Endodermal cell (in vitro differentiated cells): Measurements from ENCODE around the gene DNTT. TPM values are rescaled to one million over a fixed set of nuclear protein-coding genes. Genes with fewer than 3 reads are reported as not detected.

ENCODE experiments used
- DNase-seq: peaks from one replicate; pipeline ENCODE4 v3.0.0-alpha.2; 2017
- H3K27ac ChIP-seq: 2 replicates; pipeline ENCODE4 v1.5.1; 2013; ENCODE audit warnings: mild to moderate bottlenecking, low read depth, low read length, moderate library complexity
- H3K27me3 ChIP-seq: 2 replicates; pipeline ENCODE4 v1.6.1; 2013; ENCODE audit warnings: mild to moderate bottlenecking, low read length, moderate library complexity; ENCODE audit not compliant: insufficient read depth, control insufficient read depth, poor library complexity, severe bottlenecking
- H3K36me3 ChIP-seq: 2 replicates; pipeline ENCODE4 v1.7.0; 2013; ENCODE audit warnings: mild to moderate bottlenecking, low read length, moderate library complexity; ENCODE audit not compliant: control insufficient read depth, insufficient read depth
- H3K4me1 ChIP-seq: one replicate; pipeline ENCODE4 v1.7.0; 2013; ENCODE audit warnings: low read length; ENCODE audit not compliant: control insufficient read depth, insufficient read depth
- H3K4me3 ChIP-seq: 2 replicates; pipeline ENCODE4 v1.5.1; 2013; ENCODE audit warnings: mild to moderate bottlenecking, low read length, moderate library complexity
- H3K9ac ChIP-seq: 2 replicates; pipeline ENCODE4 v1.6.1; 2013; ENCODE audit warnings: mild to moderate bottlenecking, low read length, moderate library complexity; ENCODE audit not compliant: poor library complexity, severe bottlenecking; ENCODE audit errors: extremely low read depth
- H3K9me3 ChIP-seq: 2 replicates; pipeline ENCODE4 v1.6.1; 2013; ENCODE audit warnings: mild to moderate bottlenecking, low read length, moderate library complexity; ENCODE audit not compliant: control insufficient read depth
- H3K27ac Mint-ChIP-seq: 2 replicates; pipeline ENCODE4 v1.8.0; 2020; ENCODE audit warnings: mixed read lengths
- H3K27me3 Mint-ChIP-seq: 2 replicates; pipeline ENCODE4 v1.8.0; 2021; ENCODE audit warnings: mild to moderate bottlenecking, mixed read lengths; ENCODE audit not compliant: insufficient read depth
- H3K36me3 Mint-ChIP-seq: 2 replicates; pipeline ENCODE4 v1.8.0; 2020; ENCODE audit warnings: low read depth, mixed read lengths
- H3K4me1 Mint-ChIP-seq: 2 replicates; pipeline ENCODE4 v1.8.0; 2020; ENCODE audit warnings: mixed read lengths
- H3K4me3 Mint-ChIP-seq: 2 replicates; pipeline ENCODE4 v1.8.0; 2020; ENCODE audit warnings: mild to moderate bottlenecking, moderate library complexity, mixed read lengths
- H3K9me3 Mint-ChIP-seq: 2 replicates; pipeline ENCODE4 v1.8.0; 2020; ENCODE audit warnings: mild to moderate bottlenecking, mixed read lengths
- CTCF ChIP-seq: fragments of 200-600 bp; sonication (generic); conservative IDR thresholded peaks from 2 replicates; pipeline ENCODE4 v1.5.0; 2021; ENCODE audit warnings: antibody characterized with exemption, mild to moderate bottlenecking
- WGBS, 2 experiments: methylation state at CpG; one replicate each; pipeline versions ENCODE4 v1.1.5 to v1.1.7; 2013; ENCODE audit warnings: missing lambda C conversion rate in 2 of 2, mixed read lengths in 1 of 2; ENCODE audit not compliant: insufficient coverage in 1 of 2, insufficient read length in 1 of 2; 5-methylcytosine and 5-hydroxymethylcytosine counted together
- total RNA-seq, 2 donors: library from RNA; stranded (reverse); fragmentation: NEBNext Ultra II Directional in 1 of 2; extraction: Animal tissue kit (Norgen Biotek cat#: 25700) in 1 of 2; gene quantifications; 2 replicates in 1 of 2; 3 replicates in 1 of 2; pipeline ENCODE4 v1.2.1, GENCODE V29; 2021

Gene DNTT
- total RNA-seq, 2 donors from 2014 or later, result not detected

- 83% methylated on average over 5 of the region's 5 CpGs; no CpG with 5 or more reads in 1 of the 2 experiments for WGBS, 2 experiments
- H3K27ac ChIP-seq, result no peak overlapping the region
- no peaks in the 10 kb centered on the region for H3K9me3 Mint-ChIP-seq
These were observed 17.6 kb downstream of the DNTT start for GRCh38 chr10:96321822-96322221.

GRCh38 chr10:96322275-96322674, 18.0 kb downstream of the DNTT start:
- H3K9me3 Mint-ChIP-seq, result no peaks in the 10 kb centered on the region
- WGBS, 2 experiments, result 100% methylated on average over 1 of the region's 1 CpG
- Histone ChIP-seq H3K4me1 (peaks cover 4% of the 10 kb centered on the region), H3K4me3 (no peak overlapping the region), H3K9me3 (no peaks in the 10 kb centered on the region), H3K9ac (no peak overlapping the region), H3K27me3 (peaks cover 97% of the 10 kb centered on the region), H3K27ac (no peak overlapping the region), H3K36me3 (no peaks in the 10 kb centered on the region)
- no peak overlapping the region for H3K27ac Mint-ChIP-seq
- TF ChIP-seq CTCF, result no peak
- DNase-seq, result no peak
- H3K27me3 Mint-ChIP-seq, result peaks cover 78% of the 10 kb centered on the region
- no peak overlapping the region for H3K4me3 Mint-ChIP-seq
- peaks cover 15% of the 10 kb centered on the region for H3K4me1 Mint-ChIP-seq
- H3K36me3 Mint-ChIP-seq, result no peaks in the 10 kb centered on the region

More at GRCh38 chr10:96321822-96322221, 17.6 kb downstream of the DNTT start:
- Histone ChIP-seq H3K36me3 (no peaks in the 10 kb centered on the region), H3K27me3 (peaks cover 92% of the 10 kb centered on the region), H3K9ac (no peak overlapping the region), H3K4me3 (no peak overlapping the region), H3K9me3 (no peaks in the 10 kb centered on the region), H3K4me1 (peaks cover 4% of the 10 kb centered on the region)
- peaks cover 15% of the 10 kb centered on the region for H3K4me1 Mint-ChIP-seq
- H3K27ac Mint-ChIP-seq, result no peak overlapping the region
- DNase-seq, result peak; percentile 82
- peak; percentile 77 for TF ChIP-seq CTCF
- H3K4me3 Mint-ChIP-seq, result no peak overlapping the region
- no peaks in the 10 kb centered on the region for H3K36me3 Mint-ChIP-seq
- H3K27me3 Mint-ChIP-seq, result peaks cover 74% of the 10 kb centered on the region

DNA sequence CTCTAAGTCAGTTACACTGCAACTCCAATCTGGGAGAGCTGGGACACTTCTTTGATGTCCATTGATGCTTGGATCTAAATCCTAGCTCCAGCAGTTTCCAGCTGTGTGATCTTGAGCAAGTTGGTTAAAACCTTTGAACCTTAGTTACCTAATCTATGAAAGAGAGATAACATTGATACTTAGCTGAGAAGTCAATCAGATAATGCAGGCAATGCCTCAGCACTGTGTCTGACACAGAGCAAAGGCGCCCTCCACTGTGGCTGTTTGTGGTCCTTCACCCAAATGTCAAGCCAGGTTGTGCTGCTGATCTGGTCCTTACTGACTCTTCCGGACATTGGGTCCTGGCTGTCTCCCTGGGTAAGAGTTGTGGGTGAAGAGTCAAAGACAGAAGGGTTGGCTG, 20.2 kb downstream of the DNTT start:
- peak; percentile 44 for TF ChIP-seq CTCF
- 65 to 80% methylated on average over 1 to 2 of the region's 2 CpGs for WGBS, 2 experiments
- Histone ChIP-seq H3K4me3 (no peak overlapping the region), H3K27me3 (peaks cover 99% of the 10 kb centered on the region), H3K9me3 (no peaks in the 10 kb centered on the region), H3K27ac (no peak overlapping the region), H3K4me1 (peaks cover 4% of the 10 kb centered on the region), H3K36me3 (no peaks in the 10 kb centered on the region), H3K9ac (no peak overlapping the region)
- Mint-ChIP-seq H3K9me3 (no peaks in the 10 kb centered on the region), H3K36me3 (no peaks in the 10 kb centered on the region), H3K27me3 (peaks cover 95% of the 10 kb centered on the region), H3K27ac (no peak overlapping the region), H3K4me1 (peaks cover 15% of the 10 kb centered on the region), H3K4me3 (no peak overlapping the region)
- DNase-seq, result peak; percentile 77
